CD4-positive, alpha-beta T cell treated with Interleukin-1 beta for 1 hour (primary cell): ENCODE data around the gene ZNF26.
"Not testable (repeated sequence)": the region's sequence is repeated elsewhere in the genome, so short reads cannot be mapped to it uniquely, and the experiment has no call there.

Experiments
- DNase-seq, 2 donors: peaks; one replicate each; pipeline ENCODE4 v3.0.0-alpha.2; 2020 to 2022

Gene ZNF26

DNA sequence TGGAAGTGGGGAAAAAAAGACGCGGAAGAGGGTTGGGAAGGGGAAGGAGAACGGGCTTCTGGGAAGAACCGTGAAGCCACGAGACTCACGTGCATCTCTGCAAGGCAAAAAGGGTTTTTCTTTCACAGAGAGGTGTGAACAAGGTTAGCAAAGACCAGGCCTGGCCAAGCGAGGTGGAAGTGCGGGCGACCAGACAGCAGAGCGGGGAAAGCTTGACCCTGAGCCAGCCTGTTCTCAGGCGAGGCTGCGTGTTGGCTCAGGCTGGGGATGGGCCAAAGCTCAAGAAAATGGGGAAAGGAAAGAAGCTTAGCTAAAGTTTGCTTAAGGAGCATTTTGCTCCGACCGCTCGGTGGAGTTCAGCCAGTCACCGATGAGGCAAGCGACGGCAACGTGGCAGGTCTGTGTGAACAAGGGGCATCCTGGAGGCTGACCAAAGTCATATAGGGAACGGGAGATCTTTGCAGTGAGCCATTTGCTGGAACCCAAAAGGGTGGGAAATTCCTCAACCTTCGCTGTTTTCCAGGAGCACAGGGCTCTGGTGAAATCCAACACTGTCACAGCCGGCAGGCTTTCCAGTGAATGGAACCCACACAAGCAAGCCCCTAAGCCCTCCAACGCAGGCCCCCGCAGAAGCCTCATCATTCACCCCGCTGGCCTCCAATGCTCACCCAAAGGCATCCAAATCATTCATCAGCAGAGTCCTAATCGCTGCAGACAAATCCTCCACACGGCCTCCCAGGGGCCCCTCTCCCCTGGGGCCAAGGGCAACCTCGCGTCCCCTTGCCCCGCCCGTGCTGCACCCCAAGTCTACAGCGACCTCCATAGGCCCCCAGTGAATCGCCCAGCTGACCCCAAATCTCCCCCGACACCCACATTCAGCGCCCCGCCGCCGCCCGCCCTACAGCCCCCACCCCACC lies 30.8 kb upstream of the ZNF26 start:
- DNase-seq, result no peak

DNA sequence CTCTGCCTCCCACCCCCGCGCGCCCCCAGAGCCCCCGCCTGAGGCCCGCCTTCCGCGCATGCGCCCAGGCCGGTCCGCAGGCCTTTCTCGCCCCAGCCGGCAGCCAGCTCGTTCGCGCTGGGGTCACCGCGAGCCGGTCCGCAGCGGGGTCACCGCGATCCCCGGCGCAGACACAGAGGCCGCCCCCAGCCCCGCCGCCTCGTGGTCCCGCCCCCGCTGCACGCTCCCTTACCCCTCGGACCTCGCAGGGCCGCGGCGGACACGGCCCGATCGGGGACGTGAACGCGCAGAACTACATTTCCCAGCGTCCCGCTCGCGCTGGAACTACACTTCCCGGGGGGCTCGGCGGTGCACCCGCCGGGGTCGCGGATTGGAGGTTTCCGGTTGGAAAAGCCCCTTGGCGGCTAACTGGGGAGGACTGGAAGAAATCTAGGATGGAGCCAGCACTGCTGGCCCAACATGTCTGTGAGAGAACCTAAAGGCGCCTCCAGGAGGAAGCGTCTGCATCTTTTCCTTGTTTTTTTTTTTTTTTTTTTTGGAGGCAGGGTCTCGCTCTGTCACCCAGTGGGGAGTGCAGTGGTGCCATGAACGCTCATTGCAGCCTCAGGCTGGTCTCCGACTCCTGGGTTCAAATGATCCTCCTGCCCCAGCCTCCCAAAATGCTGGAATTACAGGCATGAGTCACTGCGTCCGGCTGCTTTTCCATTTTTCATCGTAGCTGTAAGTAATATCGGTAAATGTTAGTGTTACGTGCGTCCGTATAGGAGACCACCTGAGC lies 30.0 kb upstream of the ZNF26 start, which contains the start of gene ZNF605:
ZNF605 (minus strand) TSS at position 296 of the 778 bp plus-strand sequence. CDS start 10,671 bp downstream, outside the sequence.
- peak; percentile 88 to 89 for DNase-seq

DNA sequence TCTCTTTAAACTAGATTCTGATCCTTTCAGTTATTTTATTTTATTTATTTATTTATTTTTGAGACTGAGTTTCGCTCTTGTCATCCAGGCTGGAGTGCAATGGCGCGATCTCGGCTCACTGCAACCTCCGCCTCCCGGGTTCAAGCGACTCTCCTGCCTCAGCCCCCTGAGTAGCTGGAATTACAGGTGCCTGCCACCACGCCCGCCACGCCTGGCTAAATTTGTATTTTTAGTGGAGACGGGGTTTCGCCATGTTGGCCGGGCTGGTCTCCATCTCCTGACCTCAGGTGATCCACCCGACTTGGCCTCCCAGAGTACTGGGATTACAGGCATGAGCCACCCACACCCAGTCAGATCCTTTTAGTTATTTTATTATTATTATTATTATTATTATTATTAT lies 24.4 kb upstream of the ZNF26 start:
- DNase-seq, result not testable (repeated sequence)

DNA sequence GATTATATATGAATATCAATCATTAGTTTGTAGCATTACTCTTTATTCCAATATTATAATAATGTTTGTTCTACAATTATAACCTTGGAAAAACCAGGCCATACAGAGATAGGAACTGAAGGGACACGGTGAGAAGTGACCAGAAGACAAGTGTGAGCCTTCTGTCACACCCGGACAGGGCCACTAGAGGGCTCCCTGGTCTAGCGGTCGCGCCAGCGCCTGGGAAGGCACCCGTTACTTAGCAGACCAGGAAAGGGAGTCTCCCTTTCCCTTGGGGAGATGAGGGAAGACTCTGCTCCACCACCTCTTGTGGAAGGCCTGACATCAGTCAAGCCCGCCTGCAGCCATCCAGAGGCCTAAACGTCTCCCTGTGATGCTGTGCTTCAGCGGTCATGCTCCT lies 22.2 kb upstream of the ZNF26 start:
- not testable (repeated sequence) for DNase-seq

DNA sequence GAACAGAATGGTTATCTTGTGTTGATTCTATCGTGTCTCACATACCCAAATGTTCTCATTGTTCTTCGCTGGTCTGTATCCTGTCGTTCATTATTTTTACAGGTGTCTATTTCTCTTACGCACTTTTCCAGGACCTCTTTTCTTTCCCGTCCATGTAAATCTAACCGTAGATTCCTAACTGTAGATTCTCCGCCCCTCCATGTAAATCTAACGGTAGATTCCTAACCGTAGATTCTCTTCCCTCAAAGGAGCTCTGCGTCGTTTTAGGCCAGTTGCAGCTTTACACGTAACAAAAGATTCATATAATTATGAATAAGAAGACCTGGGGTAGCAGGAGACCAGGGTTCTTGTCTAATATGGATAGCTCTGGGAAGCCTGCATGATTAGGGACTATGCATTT lies 20.4 kb upstream of the ZNF26 start:
- DNase-seq, result no peak

DNA sequence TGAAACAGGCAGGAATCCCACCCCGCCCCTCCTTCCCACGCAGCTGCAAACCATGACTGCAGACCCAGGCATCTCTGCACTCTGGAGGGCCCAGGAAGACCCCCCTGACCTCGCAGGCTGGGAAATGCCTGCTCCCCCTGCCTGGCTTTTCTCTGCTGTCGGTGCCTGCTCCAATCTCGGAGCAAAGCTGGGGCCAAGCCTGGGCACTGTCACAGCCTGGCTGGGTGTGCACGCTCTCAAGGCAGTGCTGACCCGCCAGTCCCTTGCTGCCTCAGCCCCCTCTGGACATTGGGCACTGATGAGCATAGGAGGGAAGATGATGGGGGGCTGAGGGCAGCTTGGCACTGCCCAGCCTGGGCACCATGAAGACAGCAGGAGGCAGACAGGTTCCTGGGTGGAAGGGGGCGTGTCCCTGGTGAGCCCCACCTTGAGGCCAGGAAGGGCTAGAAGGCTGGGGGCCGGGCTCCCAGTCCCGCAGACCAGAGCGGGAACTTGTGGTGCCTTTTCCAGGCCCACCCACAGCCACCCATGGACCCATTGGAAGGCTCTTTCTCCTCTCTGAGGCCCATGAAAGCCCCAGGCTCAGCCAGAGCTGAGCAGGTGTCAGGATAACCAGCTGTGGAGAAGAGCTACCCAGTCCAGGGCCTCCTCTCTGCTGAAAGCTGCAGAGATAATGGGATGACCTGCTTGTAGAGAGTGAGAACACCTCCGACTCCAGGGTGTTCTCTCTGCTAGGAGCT lies 19.3 kb upstream of the ZNF26 start:
- DNase-seq, result no peak

DNA sequence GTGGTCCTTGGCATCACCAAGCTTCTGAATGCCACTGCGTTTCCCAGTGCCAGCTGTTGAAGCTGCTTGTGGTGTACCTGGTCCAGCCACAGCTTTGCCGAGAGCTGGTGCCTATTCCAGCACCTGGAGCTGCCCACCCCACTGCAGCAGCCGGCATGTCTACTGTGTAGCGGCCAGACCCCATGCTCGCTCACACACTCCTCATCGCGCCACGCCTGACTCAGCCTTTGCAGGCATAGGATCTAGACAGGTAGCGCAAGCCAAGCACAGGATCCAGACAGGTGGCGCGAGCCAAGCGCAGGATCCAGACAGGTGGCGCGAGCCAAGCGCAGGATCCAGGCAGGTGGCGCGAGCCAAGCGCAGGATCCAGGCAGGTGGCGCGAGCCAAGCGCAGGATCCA lies 18.4 kb upstream of the ZNF26 start:
- DNase-seq, result no peak

DNA sequence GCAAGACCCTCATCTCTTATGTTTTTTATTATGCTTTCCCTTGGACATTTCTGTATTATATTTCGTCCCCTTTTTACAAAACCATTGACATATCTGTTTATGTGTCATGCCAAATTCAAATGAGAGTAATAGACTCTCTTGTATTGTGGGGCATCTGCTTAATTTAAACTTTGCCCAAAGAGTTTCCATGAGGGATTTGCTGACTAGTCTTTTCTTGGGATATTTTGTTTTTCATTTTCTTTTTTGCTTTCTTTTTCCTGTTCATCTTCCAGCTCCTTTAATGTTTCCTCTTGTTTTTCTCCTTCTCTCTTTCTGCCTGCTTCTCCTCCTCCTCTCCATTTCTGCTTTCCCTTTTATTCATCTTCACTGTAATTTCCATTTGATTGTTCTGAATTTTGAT lies 13.8 kb upstream of the ZNF26 start:
- no peak for DNase-seq

DNA sequence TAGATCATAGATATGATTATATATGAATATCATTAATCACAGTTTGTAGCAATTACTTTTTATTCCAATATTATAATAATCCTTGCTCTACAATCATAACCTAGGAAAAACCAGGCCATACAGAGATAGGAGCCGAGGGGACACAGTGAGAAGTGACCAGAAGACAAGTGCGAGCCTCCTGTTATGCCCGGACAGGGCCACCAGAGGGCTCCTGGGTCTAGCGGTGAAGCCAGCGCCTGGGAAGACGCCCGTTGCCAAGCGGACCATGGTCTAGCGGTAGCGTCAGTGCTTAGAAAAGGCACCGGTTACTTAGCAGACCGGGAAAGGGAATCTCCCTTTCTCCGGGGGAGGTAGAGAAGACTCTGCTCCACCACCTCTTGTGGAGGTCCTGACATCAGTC lies 9.3 kb upstream of the ZNF26 start:
- DNase-seq, result peak; percentile 11 to 20

DNA sequence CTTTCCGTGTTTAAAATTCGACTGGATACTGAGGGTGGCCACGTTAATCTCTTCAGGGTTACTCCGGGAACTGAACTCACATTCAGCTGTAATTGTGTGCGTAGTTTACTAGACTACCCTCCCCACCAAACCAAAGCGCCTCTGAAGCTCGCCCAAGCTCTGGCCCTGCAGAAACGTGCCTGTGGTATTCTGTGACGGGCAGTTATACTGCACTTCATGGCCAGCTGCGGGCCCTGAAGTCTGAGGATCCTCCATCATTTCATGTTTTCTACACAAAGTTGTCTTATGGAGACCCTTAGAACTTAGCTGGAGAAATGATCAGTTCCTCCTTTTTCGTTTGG lies 688 bp downstream of the ZNF26 start:
- DNase-seq, result no peak

DNA sequence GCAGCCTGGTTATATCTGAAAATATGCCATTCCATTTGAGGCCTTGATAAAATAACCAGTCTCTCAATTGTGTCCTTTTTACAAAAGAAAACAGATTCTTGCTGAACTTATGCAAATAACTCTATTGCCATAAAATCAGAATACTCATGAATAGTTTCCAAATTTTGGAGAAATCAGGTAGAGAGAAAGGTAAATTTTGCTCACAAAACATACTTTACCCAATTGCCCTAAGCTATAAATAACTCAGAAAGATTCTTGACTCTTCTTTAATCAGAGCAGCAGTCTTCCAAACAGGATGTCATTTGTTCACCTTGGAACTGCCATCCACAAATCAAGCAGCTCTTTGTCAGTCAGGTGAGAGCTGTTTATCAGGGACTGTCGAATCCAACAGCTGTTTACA lies 12.6 kb downstream of the ZNF26 start:
- DNase-seq, result no peak

DNA sequence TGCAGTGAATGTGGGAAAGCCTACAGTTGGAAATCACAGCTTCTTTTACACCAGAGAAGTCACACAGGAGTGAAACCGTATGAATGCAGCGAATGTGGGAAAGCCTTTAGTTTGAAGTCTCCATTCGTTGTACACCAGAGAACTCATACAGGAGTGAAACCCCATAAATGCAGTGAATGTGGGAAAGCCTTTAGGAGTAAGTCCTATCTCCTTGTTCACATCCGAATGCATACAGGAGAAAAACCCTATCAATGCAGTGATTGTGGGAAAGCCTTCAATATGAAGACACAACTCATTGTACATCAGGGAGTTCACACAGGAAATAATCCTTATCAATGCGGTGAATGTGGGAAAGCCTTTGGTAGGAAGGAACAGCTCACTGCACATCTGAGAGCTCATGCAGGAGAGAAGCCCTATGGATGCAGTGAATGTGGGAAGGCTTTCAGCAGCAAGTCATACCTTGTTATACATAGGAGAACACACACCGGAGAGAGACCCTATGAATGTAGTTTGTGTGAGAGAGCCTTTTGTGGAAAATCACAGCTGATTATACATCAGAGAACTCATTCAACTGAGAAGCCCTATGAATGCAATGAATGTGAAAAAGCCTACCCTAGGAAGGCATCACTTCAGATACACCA lies 24.6 kb downstream of the ZNF26 start:
- no peak for DNase-seq

DNA sequence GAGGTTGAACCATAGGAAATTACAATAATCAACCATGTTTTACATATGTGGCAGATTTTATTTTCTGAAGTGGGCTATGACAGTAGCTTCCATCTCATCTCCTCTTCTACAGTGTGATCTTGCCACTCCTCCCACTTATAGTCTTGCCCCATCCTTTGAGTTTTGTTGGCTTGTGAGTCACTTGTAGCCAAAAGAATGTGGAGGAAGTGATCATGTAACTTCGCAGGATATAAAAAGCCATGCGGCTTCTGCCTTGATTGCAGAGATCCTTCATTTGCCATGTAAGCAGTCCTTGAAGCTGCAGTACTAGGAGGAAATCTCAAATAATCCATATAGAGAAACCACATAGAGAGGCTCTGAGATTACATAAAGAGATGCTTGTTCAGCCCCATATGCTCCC lies 37.4 kb downstream of the ZNF26 start:
- no peak for DNase-seq

DNA sequence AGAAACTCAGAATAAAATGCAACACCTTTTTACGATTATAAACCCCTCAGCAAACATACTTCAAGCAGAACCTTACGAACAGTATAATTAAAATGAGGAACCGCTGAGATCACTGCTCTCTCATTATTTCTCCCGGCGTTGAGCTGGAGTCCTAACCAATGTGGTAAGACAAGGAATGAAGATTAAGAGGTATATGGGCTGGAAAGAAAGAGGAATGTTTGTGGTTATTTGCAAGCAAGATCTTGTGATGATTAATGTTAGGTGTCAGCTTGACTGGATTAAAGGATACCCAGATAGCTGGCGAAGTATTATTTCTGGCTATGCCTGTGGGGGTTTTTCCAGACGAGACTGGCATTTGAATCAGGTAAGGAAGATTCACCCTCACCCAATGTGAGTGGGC lies 40.8 kb downstream of the ZNF26 start:
- no peak for DNase-seq

DNA sequence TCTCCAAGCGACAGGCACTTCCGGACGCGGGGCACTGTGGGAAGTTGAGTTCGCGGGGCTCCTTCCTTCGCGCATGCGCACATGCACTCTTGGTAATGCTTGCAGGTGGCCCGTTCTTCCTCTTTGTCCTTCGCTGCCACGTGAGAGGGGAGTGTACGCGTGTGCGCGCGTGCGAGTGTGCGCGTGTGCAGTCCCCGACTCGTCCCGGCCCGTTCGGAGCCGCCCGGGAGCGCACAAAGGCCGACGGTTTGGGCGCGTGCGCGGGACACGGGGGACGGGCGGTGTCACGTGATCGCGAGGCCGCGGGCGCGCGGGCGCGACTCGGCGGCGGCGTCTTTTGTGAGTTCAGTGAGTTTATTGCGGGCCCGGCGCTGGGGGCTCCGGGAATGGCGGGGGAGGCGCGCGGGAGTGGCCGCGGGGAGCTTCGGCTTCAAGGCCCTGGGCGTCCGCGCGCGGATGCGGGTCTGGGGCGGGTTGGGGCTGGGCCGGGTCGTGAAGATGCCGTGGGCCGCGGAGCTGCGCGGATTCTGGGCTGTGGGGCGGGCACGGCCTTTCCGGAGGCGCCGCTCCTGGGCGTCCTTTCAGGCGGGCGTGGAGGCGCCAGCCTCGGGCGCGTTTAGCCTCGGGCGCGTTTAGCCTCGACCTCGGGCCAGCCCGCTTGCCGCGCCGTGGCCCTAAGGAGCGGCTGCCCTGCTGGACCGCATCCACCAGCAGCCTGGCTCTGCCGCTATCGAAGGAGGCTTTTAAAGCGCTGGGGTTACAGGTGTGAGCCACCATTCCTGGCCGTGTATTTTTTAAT lies 51.2 kb downstream of the ZNF26 start, which contains the start of gene ZNF84:
ZNF84 (plus strand) TSS at position 303 of the 799 bp plus-strand sequence. CDS start 3,959 bp downstream, outside the sequence.
- peak; percentile 97 to 99 for DNase-seq

DNA sequence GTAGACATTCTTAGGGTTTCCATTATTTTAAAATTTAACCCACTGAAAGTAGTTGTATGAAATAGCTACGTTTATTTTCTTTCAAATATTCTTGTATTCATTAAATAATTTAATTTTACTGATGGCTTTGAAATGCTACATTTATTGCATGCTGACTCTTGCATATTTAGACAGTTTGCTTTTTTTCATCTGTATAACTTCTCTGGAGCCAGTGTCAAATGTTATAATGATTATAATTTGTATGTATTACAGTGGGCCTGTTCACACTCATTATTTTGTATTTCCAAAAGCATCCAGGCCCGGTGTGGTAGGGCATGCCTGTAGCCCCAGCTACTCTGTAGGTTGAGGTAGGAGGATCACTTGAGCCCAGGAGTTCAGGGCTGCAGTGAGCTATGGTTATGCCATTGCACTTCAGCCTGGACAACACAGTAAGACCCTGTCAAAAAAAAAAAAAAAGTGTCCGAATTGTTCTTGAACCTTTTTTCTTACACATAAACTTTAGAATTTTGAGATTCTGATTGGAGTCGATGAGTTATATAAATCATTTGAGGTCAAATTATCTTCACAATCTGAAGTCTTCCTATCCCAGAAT lies 52.0 kb downstream of the ZNF26 start:
- no peak for DNase-seq

DNA sequence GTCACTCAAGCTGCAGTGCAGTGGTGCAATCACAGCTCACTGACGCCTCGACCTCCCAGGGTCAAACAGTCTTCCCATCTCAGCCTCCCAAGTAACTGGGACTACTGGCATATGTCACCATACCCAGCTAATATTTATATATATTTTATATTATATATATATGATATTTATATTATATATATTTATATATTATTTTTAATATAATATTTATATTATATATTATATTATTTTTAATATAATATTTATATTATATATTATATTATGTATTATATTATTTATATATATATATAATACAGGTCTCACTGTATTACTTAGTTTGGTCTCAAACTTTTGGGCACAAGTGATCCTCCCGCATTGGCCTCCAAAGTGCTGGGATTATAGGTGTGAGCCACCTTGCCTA lies 60.5 kb downstream of the ZNF26 start:
- DNase-seq, result no peak

DNA sequence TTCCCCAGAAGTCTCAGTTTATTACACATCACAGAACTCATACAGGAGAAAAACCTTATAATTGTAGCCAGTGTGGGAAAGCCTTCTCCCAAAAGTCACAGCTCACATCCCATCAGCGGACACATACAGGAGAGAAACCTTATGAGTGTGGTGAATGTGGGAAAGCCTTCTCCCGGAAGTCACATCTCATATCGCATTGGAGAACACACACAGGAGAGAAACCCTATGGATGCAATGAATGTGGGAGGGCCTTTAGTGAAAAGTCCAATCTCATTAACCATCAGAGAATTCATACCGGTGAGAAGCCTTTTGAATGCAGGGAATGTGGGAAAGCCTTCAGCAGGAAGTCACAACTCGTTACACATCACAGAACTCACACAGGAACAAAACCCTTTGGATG lies 71.3 kb downstream of the ZNF26 start:
- no peak for DNase-seq

DNA sequence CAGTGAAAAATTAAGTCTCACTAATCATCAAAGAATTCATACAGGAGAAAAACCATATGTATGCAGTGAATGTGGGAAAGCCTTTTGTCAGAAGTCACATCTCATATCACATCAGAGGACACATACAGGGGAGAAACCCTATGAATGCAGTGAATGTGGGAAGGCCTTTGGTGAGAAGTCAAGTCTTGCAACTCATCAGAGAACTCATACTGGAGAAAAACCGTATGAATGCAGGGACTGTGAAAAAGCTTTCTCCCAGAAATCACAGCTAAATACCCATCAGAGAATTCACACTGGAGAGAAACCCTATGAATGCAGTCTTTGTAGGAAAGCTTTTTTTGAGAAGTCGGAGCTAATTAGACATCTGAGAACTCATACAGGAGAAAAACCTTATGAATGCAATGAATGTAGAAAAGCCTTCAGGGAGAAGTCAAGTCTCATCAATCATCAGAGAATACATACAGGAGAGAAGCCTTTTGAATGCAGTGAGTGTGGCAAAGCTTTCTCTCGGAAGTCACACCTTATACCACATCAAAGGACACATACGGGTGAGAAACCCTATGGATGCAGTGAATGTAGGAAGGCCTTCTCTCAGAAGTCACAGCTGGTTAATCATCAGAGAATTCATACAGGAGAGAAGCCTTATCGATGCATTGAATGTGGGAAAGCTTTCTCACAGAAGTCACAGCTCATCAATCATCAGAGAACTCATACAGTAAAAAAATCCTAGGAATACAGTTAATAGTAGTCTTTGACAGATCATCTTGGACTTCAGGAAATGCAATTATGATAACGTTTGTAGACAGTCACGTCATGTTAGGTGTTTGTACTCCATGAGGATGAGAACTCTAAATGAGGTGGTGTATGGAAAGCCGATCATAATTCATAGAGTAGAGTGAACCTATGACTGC lies 72.3 kb downstream of the ZNF26 start:
- no peak for DNase-seq

DNA sequence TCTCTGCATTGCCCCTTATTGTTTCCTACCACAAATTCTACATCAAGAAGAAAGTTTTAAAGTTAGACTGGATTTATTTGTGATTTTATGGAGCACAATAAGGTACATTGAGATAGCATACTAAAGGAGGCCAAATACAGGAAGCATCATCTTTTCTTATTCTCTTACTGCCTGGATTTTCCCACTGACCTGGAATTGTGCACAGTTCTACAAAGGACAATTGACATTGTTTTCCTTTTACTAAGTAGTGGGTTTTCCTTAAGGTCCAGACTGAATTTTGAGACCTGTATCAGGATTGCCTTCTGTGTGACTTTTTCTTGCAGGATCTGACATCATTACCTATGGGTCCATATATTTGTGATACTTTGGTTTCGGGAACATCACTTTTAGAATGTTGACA lies 75.8 kb downstream of the ZNF26 start:
- DNase-seq, result no peak
